22Rv1 (cell line): ENCODE measurements around the gene CTDP1.

Experiments used
- CTCF ChIP-seq: fragments of 450-650 bp; IDR thresholded peaks from 2 replicates; pipeline ENCODE4 v1.5.1; 2017; ENCODE audit warnings: mild to moderate bottlenecking
- ZFX ChIP-seq: fragments of 450-650 bp; IDR thresholded peaks from 2 replicates; pipeline ENCODE4 v1.6.1; 2017; ENCODE audit warnings: antibody characterized with exemption, borderline replicate concordance

DNA sequence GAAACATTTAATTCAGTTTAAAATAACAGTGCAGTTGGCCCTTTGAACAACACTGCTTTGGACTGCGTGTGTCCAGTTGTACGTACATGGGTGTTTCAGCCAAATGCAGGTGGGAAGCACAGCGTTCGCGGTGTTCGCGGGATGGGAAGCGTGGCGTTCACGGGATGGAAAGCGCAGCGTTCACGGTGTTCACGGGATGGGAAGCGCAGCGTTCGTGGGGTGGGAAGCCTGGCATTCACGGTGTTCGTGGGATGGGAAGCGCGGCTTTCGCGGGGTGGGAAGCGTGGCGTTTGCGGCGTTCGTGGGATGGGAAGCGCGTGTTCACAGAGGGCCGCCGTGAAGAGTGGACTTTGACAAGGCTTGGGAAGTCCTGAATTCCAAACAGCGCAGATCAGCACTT, 47.6 kb downstream of the CTDP1 start:
- no peak for TF ChIP-seq CTCF
- no peak for TF ChIP-seq ZFX
